ENCODE data around the gene TMEM14A. TPM values are rescaled to one million over a fixed set of nuclear protein-coding genes. Genes with fewer than 3 reads are reported as not detected.

Gene TMEM14A
- total and polyA plus RNA-seq, 9 of the 15 experiments (the other 6 are each of a cell fraction or from before 2014, with no cell fraction given): 3.5 to 43.3 (median 8.5) TPM

DNA sequence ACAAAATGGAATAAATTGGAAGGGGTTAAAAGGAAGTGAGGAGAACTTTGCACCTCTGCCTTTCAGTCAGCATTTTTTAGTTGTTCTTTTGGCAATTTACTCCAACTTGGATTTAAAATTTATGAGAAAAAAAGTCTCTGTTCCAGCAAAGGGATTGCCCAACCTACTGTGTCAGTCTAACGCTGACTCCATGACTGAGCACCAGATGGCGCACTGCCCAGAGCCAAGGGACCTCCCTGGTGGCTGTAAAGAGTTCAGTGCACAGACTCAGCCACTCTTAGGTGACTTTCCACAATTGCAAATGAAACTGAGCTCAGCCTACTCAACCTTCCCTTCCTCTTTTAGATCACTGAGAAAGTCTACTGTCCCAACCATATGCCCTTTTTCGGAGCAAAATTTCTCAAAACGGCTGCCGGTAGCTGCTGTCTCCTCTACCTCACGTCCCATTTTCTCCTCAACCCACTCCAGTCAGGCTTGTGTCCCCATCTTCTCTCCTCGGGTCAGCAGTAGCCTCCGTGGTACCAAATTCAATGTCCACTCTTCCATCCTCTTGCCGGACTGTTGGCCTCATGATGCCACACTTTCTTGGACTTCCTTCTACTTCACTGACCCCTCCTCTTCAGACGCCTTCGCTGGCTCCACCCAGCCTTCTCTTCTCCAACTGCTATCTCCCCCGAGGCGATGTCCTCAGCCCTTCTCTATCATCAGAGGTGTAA lies 53.7 kb downstream of the TMEM14A start (continued):
- peak in 1 of 2 experiments; percentile 38; a peak in 1 of 4 replicates for TF ChIP-seq MAZ (CRISPR knock-in tag; conservative IDR thresholded peaks at IDR 0.05 in 1 of 2, IDR thresholded peaks at IDR 0.05 in 1 of 2)
- no peak for TF ChIP-seq ZNF507 (tag; conservative IDR thresholded peaks at IDR 0.05)
- no peak for TF ChIP-seq SMARCA5 (IDR thresholded peaks at IDR 0.05)
- TF ChIP-seq, protein P1, sequence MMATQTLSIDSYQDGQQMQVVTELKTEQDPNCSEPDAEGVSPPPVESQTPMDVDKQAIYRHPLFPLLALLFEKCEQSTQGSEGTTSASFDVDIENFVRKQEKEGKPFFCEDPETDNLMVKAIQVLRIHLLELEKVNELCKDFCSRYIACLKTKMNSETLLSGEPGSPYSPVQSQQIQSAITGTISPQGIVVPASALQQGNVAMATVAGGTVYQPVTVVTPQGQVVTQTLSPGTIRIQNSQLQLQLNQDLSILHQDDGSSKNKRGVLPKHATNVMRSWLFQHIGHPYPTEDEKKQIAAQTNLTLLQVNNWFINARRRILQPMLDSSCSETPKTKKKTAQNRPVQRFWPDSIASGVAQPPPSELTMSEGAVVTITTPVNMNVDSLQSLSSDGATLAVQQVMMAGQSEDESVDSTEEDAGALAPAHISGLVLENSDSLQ (IDR thresholded peaks at IDR 0.05): peak; percentile 45; the same call in 1 of the 2 replicates
- TF ChIP-seq RB1 (IDR thresholded peaks at IDR 0.05; ENCODE audit: low read depth): 0 out of 2 replicates have a peak, but pooled peaks have one; percentile 17
- TF ChIP-seq, protein P2, sequence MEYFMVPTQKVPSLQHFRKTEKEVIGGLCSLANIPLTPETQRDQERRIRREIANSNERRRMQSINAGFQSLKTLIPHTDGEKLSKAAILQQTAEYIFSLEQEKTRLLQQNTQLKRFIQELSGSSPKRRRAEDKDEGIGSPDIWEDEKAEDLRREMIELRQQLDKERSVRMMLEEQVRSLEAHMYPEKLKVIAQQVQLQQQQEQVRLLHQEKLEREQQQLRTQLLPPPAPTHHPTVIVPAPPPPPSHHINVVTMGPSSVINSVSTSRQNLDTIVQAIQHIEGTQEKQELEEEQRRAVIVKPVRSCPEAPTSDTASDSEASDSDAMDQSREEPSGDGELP (CRISPR knock-in tag; IDR thresholded peaks at IDR 0.05; ENCODE audit: borderline replicate concordance): 0 out of 2 replicates have a peak, but pooled peaks have one; percentile 13
- TF ChIP-seq MAFG (tag; conservative IDR thresholded peaks at IDR 0.05): no peak
- peak; percentile 88 for TF ChIP-seq CEBPG (CRISPR knock-in tag; IDR thresholded peaks at IDR 0.05)
- peak; percentile 84 to 97 for TF ChIP-seq CEBPG (tag; conservative IDR thresholded peaks at IDR 0.05 in 1 of 2, IDR thresholded peaks at IDR 0.05 in 1 of 2)
- TF ChIP-seq, protein P3, sequence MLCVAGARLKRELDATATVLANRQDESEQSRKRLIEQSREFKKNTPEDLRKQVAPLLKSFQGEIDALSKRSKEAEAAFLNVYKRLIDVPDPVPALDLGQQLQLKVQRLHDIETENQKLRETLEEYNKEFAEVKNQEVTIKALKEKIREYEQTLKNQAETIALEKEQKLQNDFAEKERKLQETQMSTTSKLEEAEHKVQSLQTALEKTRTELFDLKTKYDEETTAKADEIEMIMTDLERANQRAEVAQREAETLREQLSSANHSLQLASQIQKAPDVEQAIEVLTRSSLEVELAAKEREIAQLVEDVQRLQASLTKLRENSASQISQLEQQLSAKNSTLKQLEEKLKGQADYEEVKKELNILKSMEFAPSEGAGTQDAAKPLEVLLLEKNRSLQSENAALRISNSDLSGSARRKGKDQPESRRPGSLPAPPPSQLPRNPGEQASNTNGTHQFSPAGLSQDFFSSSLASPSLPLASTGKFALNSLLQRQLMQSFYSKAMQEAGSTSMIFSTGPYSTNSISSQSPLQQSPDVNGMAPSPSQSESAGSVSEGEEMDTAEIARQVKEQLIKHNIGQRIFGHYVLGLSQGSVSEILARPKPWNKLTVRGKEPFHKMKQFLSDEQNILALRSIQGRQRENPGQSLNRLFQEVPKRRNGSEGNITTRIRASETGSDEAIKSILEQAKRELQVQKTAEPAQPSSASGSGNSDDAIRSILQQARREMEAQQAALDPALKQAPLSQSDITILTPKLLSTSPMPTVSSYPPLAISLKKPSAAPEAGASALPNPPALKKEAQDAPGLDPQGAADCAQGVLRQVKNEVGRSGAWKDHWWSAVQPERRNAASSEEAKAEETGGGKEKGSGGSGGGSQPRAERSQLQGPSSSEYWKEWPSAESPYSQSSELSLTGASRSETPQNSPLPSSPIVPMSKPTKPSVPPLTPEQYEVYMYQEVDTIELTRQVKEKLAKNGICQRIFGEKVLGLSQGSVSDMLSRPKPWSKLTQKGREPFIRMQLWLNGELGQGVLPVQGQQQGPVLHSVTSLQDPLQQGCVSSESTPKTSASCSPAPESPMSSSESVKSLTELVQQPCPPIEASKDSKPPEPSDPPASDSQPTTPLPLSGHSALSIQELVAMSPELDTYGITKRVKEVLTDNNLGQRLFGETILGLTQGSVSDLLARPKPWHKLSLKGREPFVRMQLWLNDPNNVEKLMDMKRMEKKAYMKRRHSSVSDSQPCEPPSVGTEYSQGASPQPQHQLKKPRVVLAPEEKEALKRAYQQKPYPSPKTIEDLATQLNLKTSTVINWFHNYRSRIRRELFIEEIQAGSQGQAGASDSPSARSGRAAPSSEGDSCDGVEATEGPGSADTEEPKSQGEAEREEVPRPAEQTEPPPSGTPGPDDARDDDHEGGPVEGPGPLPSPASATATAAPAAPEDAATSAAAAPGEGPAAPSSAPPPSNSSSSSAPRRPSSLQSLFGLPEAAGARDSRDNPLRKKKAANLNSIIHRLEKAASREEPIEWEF (CRISPR knock-in tag; IDR thresholded peaks at IDR 0.05): no peak
- TF ChIP-seq, protein P4, sequence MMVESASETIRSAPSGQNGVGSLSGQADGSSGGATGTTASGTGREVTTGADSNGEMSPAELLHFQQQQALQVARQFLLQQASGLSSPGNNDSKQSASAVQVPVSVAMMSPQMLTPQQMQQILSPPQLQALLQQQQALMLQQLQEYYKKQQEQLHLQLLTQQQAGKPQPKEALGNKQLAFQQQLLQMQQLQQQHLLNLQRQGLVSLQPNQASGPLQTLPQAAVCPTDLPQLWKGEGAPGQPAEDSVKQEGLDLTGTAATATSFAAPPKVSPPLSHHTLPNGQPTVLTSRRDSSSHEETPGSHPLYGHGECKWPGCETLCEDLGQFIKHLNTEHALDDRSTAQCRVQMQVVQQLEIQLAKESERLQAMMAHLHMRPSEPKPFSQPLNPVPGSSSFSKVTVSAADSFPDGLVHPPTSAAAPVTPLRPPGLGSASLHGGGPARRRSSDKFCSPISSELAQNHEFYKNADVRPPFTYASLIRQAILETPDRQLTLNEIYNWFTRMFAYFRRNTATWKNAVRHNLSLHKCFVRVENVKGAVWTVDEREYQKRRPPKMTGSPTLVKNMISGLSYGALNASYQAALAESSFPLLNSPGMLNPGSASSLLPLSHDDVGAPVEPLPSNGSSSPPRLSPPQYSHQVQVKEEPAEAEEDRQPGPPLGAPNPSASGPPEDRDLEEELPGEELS (CRISPR knock-in tag; IDR thresholded peaks at IDR 0.05; ENCODE audit: borderline replicate concordance): no peak
- TF ChIP-seq, protein P5, sequence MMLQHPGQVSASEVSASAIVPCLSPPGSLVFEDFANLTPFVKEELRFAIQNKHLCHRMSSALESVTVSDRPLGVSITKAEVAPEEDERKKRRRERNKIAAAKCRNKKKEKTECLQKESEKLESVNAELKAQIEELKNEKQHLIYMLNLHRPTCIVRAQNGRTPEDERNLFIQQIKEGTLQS (IDR thresholded peaks at IDR 0.05): no peak
- TF ChIP-seq, protein P5 (CRISPR knock-in tag; conservative IDR thresholded peaks at IDR 0.05): no peak
- TF ChIP-seq ZBTB8A (IDR thresholded peaks at IDR 0.05; ENCODE audit: partially characterized antibody): no peak
- TF ChIP-seq NFE2 (IDR thresholded peaks at IDR 0.05; ENCODE audit: low read depth): peak; percentile 39

Data from K562 (cell line).